ENCODE results near the gene LMBR1L. TPM values are rescaled to one million over a fixed set of nuclear protein-coding genes. Genes with fewer than 3 reads are reported as not detected.

Gene LMBR1L
- total and polyA plus RNA-seq, 2 of the 13 experiments (the other 11 are each of a cell fraction or from before 2014, with no cell fraction given) = 12.2 to 65.9 TPM

- TF ChIP-seq DNMT3B (CRISPR knock-in tag; conservative IDR thresholded peaks at IDR 0.05) (no peak), MXD3 (CRISPR knock-in tag; IDR thresholded peaks at IDR 0.05) (no peak), HNF4G (IDR thresholded peaks at IDR 0.05; ENCODE audit: borderline replicate concordance, low read depth, low read length) (no peak), HNF4G (CRISPR knock-in tag; IDR thresholded peaks at IDR 0.05; ENCODE audit: borderline replicate concordance, low read depth) (no peak), HOXA9 (CRISPR knock-in tag; IDR thresholded peaks at IDR 0.05; ENCODE audit: borderline replicate concordance) (no peak), NCOA2 (CRISPR knock-in tag; IDR thresholded peaks at IDR 0.05) (no peak), ZNF766 (CRISPR knock-in tag; IDR thresholded peaks at IDR 0.05; ENCODE audit: borderline replicate concordance) (no peak), PTBP1 (IDR thresholded peaks at IDR 0.05; ENCODE audit: low read depth, low read length, poor library complexity, severe bottlenecking) (no peak), ZNF496 (CRISPR knock-in tag; IDR thresholded peaks at IDR 0.05; ENCODE audit: insufficient replicate concordance) (no peak), ZMYM3 (CRISPR knock-in tag; IDR thresholded peaks at IDR 0.05) (no peak), SRSF1 (optimal IDR thresholded peaks at IDR 0.05; ENCODE audit: low read depth, low read length) (no peak), ELF1 (CRISPR knock-in tag; IDR thresholded peaks at IDR 0.05) (0 out of 2 replicates have a peak, but pooled peaks have one; percentile 25), ZNF761 (CRISPR knock-in tag; conservative IDR thresholded peaks at IDR 0.05) (no peak), PAXIP1 (CRISPR knock-in tag; conservative IDR thresholded peaks at IDR 0.05) (no peak), THAP11 (CRISPR knock-in tag; IDR thresholded peaks at IDR 0.05) (peak; percentile 57; the same call in 1 of the 2 replicates), XBP1 (CRISPR knock-in tag; IDR thresholded peaks at IDR 0.05) (no peak), ZNF274 (CRISPR knock-in tag; IDR thresholded peaks at IDR 0.05) (peak; percentile 19; the same call in 1 of the 2 replicates), ZFP90 (CRISPR knock-in tag; IDR thresholded peaks at IDR 0.05; ENCODE audit: borderline replicate concordance) (no peak), TMF1 (CRISPR knock-in tag; IDR thresholded peaks at IDR 0.05; ENCODE audit: low read depth) (no peak)
- TF ChIP-seq, protein P1, sequence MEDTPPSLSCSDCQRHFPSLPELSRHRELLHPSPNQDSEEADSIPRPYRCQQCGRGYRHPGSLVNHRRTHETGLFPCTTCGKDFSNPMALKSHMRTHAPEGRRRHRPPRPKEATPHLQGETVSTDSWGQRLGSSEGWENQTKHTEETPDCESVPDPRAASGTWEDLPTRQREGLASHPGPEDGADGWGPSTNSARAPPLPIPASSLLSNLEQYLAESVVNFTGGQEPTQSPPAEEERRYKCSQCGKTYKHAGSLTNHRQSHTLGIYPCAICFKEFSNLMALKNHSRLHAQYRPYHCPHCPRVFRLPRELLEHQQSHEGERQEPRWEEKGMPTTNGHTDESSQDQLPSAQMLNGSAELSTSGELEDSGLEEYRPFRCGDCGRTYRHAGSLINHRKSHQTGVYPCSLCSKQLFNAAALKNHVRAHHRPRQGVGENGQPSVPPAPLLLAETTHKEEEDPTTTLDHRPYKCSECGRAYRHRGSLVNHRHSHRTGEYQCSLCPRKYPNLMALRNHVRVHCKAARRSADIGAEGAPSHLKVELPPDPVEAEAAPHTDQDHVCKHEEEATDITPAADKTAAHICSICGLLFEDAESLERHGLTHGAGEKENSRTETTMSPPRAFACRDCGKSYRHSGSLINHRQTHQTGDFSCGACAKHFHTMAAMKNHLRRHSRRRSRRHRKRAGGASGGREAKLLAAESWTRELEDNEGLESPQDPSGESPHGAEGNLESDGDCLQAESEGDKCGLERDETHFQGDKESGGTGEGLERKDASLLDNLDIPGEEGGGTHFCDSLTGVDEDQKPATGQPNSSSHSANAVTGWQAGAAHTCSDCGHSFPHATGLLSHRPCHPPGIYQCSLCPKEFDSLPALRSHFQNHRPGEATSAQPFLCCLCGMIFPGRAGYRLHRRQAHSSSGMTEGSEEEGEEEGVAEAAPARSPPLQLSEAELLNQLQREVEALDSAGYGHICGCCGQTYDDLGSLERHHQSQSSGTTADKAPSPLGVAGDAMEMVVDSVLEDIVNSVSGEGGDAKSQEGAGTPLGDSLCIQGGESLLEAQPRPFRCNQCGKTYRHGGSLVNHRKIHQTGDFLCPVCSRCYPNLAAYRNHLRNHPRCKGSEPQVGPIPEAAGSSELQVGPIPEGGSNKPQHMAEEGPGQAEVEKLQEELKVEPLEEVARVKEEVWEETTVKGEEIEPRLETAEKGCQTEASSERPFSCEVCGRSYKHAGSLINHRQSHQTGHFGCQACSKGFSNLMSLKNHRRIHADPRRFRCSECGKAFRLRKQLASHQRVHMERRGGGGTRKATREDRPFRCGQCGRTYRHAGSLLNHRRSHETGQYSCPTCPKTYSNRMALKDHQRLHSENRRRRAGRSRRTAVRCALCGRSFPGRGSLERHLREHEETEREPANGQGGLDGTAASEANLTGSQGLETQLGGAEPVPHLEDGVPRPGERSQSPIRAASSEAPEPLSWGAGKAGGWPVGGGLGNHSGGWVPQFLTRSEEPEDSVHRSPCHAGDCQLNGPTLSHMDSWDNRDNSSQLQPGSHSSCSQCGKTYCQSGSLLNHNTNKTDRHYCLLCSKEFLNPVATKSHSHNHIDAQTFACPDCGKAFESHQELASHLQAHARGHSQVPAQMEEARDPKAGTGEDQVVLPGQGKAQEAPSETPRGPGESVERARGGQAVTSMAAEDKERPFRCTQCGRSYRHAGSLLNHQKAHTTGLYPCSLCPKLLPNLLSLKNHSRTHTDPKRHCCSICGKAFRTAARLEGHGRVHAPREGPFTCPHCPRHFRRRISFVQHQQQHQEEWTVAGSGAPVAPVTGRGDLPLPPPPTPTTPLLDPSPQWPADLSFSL (CRISPR knock-in tag; IDR thresholded peaks at IDR 0.05) = no peak
Measured at GRCh38 chr12:49088150-49088931, 22.3 kb downstream of the LMBR1L start (continued).
